LNCaP clone FGC (cell line): ENCODE data around the gene MCOLN2.
A peak's percentile ranks its signal among the peaks of the same experiment; 100 is the strongest.

ENCODE experiments used
- DNase-seq: peaks from one replicate; pipeline ENCODE4 v3.0.0-alpha.2; 2011; ENCODE audit warnings: low read depth
- H3K4me3 ChIP-seq: 2 replicates; pipeline ENCODE4 v1.5.1; 2011; ENCODE audit warnings: mild to moderate bottlenecking, low read depth, low read length, control low read depth
- TF ChIP-seq, protein P1 (sequence below): IDR thresholded peaks from 2 replicates; pipeline ENCODE4 v1.5.1; 2012; ENCODE audit warnings: mild to moderate bottlenecking; ENCODE audit not compliant: control insufficient read depth, insufficient read depth; ENCODE audit errors: extremely low read depth

MCOLN2 gene

DNA sequence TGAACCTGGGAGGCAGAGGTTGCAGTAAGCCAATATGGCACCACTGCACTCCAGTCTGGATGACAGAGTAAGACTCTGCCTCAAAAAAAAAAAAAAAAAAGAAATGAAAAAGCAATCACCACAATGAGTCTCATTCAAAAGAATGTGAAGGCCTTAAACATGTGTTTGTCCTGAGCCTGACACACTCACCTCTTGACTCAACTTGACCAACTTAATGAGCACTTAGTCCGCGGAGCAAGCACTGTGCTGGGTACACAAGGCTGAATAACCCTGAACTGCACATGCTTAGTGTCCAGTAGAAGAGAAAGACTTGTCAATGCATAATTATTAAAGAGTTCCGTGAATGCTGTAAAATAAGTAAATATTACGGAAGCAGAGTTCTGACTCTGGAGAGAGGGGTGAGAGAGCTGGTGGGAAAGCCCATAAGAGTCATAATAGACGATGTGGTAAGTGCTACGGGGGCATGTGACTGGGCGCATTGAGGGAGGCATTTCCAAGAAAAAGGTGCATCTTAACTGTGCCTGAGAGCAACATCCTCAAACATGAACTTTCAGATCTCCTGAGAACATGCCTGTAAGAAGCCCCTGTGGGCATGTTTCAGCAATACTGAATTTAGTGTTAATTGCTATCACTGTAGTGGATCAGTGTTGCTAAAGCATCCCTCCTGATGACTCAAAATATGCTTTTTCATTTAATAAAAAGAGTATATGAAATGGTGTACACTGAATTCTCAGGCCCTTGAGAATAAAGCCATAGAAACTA is 27.2 kb downstream of the MCOLN2 start:
- no peak for DNase-seq
- TF ChIP-seq, protein P1, sequence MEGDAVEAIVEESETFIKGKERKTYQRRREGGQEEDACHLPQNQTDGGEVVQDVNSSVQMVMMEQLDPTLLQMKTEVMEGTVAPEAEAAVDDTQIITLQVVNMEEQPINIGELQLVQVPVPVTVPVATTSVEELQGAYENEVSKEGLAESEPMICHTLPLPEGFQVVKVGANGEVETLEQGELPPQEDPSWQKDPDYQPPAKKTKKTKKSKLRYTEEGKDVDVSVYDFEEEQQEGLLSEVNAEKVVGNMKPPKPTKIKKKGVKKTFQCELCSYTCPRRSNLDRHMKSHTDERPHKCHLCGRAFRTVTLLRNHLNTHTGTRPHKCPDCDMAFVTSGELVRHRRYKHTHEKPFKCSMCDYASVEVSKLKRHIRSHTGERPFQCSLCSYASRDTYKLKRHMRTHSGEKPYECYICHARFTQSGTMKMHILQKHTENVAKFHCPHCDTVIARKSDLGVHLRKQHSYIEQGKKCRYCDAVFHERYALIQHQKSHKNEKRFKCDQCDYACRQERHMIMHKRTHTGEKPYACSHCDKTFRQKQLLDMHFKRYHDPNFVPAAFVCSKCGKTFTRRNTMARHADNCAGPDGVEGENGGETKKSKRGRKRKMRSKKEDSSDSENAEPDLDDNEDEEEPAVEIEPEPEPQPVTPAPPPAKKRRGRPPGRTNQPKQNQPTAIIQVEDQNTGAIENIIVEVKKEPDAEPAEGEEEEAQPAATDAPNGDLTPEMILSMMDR, result no peak
- no peak overlapping the region for H3K4me3 ChIP-seq

DNA sequence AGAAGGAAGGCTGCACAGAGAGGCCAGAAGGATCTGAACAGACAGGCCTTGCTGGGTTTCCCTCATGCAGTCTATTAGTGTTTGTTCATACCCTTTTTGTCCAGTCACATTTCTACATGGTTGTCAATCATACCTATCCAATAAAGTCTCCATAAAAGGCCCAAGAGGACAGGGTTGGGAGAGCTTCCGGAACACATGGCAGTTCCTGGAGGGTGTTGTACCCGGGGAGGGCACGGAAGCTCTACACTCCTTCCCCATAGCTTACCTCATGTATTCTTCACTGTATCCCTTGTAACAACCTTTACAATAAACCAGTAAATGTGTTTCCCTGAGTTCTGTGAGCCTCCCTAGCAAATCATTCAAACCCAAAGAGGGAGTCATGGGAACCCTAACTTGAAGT is 28.0 kb downstream of the MCOLN2 start:
- TF ChIP-seq, protein P1, result no peak
- no peak overlapping the region for H3K4me3 ChIP-seq
- DNase-seq, result no peak

DNA sequence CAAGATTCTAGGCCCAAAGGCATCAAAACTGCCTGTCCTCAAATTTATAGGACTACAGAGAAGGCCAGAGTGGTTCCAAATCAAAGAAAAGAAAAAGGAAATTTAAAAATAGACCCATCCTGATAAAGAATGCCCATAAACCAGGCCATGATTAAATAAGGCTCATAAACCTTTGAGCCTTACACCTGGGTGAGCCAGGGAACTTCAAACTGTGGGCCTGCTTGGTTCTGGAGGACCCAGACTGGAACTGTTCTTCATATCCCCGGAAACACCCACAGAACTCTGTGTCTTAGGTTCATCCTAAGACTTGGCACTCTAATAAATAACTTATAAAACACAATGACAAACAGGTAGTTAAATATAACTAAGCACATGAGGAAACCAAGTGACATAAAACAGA is 28.8 kb downstream of the MCOLN2 start:
- DNase-seq, result peak; percentile 27
- TF ChIP-seq, protein P1, result no peak
- H3K4me3 ChIP-seq, result no peak overlapping the region

DNA sequence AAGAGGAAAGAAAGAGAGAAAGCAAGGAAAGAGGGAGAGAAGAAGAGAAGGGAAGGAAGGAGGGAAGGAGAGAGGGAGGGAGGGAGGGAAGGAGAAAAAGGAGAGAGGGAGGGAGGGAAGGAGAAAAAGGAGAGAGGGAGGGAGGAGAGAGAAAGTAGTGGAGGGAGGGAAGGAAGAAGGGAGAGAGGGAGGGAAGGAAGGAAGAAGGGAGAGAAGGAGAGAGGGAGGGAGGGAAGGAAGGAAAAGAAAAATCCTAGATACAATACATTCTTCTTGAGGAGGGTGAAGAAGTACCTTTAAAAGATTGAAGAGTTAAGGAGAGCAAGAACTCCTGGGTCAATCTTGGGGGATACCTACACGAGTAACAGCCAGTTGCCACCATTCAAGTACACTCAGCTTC is 29.2 kb downstream of the MCOLN2 start:
- TF ChIP-seq, protein P1, result no peak
- no peak overlapping the region for H3K4me3 ChIP-seq
- DNase-seq, result no peak

DNA sequence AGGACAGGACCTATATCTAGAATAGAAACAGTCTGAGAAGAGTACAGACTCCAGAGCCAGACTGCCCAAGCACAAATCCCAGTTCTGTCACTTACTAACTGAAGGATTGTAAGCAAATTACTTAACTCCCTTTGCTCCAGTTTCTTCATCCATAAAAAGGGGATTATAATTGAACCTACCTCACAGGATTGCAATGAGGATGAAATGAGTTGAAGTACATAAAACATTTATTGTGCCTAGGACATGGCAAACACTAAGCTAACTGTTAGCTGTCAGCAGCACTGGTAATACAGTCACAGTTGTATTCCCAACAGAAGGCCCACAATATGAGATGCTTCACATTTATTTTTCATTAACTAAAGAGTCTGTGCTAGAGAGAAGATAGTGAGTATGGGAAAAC is 33.9 kb downstream of the MCOLN2 start:
- H3K4me3 ChIP-seq, result no peak overlapping the region
- TF ChIP-seq, protein P1, result no peak
- DNase-seq, result no peak

DNA sequence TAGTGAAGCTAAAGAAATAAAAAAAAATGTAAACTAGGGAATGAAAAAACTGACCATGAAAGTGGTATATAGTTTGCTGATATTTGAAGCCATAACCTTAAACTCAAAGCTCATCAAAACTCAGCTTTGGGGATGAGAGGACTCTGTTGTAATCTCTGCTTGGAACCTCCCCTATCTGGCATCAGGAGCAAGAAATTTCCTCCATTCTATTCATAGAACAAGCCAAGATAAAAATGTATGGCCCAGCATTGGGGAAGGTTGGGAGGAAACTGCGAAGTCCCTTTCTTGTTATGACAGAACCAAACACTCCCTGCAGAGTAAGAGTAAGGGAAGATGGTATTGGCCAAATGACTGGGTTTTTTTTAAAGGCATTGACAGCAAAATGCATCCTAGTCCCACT is 35.6 kb downstream of the MCOLN2 start:
- no peak overlapping the region for H3K4me3 ChIP-seq
- DNase-seq, result no peak
- TF ChIP-seq, protein P1, result no peak

DNA sequence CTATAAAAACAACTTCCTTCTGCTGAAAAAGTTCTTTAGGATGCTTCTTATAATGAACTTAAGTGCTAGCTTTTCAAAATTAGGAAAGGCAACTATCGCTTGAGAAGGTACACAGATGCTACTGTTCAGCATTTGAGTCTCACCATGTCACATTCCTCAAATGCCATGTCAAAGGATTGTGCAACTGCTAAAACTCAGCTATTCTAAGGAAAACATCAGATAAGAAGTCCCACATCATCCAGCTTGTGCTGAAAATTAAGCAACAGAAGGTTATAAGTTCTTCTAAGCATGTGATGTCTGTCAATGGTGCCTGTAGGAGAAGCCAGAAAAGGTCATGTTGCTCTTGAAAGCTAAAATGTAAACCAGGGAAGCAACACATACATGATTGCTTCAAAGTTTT is 36.5 kb downstream of the MCOLN2 start:
- DNase-seq, result no peak
- no peak overlapping the region for H3K4me3 ChIP-seq
- TF ChIP-seq, protein P1, result no peak
